ENCODE results near the gene CCT7.
"Not testable (repeated sequence)": the region's sequence is repeated elsewhere in the genome, so short reads cannot be mapped to it uniquely, and the experiment has no call there.

The CCT7 gene

DNA sequence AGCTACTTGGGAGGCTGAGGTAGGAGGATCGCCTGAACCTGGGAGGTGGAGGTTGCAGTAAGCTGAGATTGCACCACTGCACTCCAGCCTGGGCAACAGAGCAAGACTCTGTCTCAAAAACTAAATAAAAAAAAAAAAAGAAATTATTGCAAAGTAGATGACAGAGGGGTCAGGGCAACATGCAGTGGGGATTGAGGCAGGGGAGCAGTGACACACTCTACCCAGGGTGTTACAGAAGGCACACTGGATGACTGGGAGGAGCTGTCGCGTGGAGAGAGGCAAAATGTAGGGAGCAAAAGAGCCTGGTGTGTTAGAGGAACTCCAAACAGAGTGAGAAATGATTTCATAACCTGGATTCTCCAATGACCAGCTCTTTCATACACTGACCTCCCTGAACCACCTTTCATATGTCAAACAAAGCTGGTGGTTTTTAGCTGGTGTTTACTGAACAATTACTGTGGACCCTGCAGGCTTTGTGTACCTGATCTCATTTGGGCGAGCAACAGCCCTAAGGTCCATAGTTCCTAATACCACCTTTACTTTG is 28.1 kb downstream of the CCT7 start:
- no peaks in the 10 kb centered on the region for H3K4me1 ChIP-seq (ENCODE audit: low read length)
- H3K4me2 ChIP-seq (ENCODE audit: low read length): no peak overlapping the region
- no peak overlapping the region for H3K9ac ChIP-seq (ENCODE audit: low read length)
- no peaks in the 10 kb centered on the region for H3K27me3 ChIP-seq (ENCODE audit: low read depth, low read length)
- no peaks in the 10 kb centered on the region for H3K9me3 ChIP-seq (ENCODE audit: insufficient read depth, low read length)
- TF ChIP-seq, protein P1, sequence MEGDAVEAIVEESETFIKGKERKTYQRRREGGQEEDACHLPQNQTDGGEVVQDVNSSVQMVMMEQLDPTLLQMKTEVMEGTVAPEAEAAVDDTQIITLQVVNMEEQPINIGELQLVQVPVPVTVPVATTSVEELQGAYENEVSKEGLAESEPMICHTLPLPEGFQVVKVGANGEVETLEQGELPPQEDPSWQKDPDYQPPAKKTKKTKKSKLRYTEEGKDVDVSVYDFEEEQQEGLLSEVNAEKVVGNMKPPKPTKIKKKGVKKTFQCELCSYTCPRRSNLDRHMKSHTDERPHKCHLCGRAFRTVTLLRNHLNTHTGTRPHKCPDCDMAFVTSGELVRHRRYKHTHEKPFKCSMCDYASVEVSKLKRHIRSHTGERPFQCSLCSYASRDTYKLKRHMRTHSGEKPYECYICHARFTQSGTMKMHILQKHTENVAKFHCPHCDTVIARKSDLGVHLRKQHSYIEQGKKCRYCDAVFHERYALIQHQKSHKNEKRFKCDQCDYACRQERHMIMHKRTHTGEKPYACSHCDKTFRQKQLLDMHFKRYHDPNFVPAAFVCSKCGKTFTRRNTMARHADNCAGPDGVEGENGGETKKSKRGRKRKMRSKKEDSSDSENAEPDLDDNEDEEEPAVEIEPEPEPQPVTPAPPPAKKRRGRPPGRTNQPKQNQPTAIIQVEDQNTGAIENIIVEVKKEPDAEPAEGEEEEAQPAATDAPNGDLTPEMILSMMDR (IDR thresholded peaks at IDR 0.05; ENCODE audit: low read depth, low read length): no peak
- TF ChIP-seq EZH2phosphoT487 (IDR thresholded peaks at IDR 0.05; ENCODE audit: low read depth): no peak
- H3K27ac ChIP-seq (ENCODE audit: low read length): no peak overlapping the region
- peaks cover 13% of the 10 kb centered on the region for H3K79me2 ChIP-seq (ENCODE audit: low read length)
- H3K4me3 ChIP-seq (ENCODE audit: low read length): no peak overlapping the region
- H2AFZ ChIP-seq (ENCODE audit: low read depth, low read length): no peak overlapping the region
- peaks cover 8% of the 10 kb centered on the region for H4K20me1 ChIP-seq (ENCODE audit: insufficient read depth, low read length)
- peaks cover 43% of the 10 kb centered on the region for H3K36me3 ChIP-seq (replicated peaks; ENCODE audit: low read depth, low read length)

DNA sequence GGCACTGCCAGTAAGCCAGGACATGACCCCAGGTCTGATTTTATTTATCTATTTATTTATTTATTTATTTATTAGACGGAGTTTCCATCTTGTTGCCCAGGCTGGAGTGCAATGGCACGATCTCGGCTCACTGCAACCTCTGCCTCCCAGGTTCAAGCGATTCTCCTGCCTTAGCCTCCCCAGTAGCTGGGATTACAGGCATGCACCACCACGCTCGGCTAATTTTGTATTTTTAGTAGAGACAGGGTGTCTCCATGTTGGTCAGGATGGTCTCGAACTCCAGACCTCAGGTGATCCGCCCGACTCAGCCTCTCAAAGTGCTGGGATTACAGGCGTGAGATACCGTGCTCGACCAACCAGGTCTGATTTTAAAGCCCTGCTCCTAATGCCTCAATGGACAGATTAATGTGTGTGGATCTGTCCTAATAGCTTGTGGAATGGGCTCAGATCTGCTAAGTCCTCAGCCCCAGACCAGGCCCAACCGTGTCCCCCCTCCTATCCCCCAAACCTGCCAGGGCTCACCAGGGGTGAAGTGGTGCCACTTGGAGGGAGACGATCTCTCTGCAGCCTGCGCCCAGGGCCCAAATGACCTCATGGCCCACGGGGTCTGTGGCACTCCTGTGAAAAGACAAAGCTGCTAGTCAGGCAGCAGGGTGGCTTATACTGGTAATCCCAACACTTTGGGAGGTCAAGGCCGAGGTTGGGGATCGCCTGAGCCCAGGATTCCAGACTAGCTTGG is 28.8 kb downstream of the CCT7 start:
- H3K79me2 ChIP-seq (ENCODE audit: low read length): peaks cover 20% of the 10 kb centered on the region
- H3K36me3 ChIP-seq (replicated peaks; ENCODE audit: low read depth, low read length): peaks cover 40% of the 10 kb centered on the region
- not testable (repeated sequence) for H3K27me3 ChIP-seq (ENCODE audit: low read depth, low read length); H3K9ac ChIP-seq (ENCODE audit: low read length); H3K4me2 ChIP-seq (ENCODE audit: low read length); H3K9me3 ChIP-seq (ENCODE audit: insufficient read depth, low read length); H3K4me1 ChIP-seq (ENCODE audit: low read length); H3K4me3 ChIP-seq (ENCODE audit: low read length); H3K27ac ChIP-seq (ENCODE audit: low read length); H2AFZ ChIP-seq (ENCODE audit: low read depth, low read length)
- H4K20me1 ChIP-seq (ENCODE audit: insufficient read depth, low read length): peaks cover 13% of the 10 kb centered on the region

DNA sequence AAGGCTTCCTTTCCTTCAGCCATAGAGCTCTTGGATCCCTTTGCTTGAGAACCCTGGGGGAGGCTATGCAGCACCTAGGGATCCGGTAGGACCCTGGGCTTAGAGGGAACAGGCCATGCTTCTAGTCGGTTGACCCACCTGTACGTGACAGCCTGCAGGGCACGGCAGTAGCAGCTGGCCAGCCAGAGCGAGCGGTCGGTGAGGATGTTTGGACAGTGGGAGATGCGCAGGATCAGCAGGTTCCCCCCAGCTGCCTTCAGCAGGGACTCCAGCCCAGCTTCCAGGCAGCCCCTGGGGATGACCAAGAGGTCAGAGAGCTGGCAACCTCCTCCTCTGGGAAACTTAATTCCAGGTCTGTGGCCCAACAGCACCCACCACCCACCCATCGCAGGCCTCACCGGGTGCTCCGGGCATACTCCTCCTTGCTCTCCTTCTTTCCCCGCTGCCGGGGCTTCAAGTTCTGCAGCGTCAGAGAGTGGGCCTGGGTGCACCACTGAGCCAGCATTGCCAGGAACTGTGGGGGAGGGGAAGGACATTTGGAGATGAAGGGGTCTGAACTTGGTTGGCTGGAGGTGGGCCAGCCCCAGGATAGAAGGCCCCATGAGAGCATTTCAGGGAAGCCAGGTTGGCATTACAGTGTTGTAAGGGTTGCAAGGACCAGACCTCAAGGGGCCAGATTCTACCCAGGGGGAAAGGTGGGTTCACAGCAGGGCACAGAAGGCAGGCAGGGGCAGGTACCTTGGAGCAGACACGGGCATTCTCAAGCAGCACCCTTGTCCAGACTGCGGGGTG is 29.6 kb downstream of the CCT7 start:
- H3K9me3 ChIP-seq (ENCODE audit: insufficient read depth, low read length): no peaks in the 10 kb centered on the region
- H3K27me3 ChIP-seq (ENCODE audit: low read depth, low read length): no peaks in the 10 kb centered on the region
- peaks cover 40% of the 10 kb centered on the region for H3K36me3 ChIP-seq (replicated peaks; ENCODE audit: low read depth, low read length)
- H3K4me2 ChIP-seq (ENCODE audit: low read length): no peak overlapping the region
- peaks cover 20% of the 10 kb centered on the region for H4K20me1 ChIP-seq (ENCODE audit: insufficient read depth, low read length)
- H3K27ac ChIP-seq (ENCODE audit: low read length): no peak overlapping the region
- peaks cover 28% of the 10 kb centered on the region for H3K79me2 ChIP-seq (ENCODE audit: low read length)
- H3K4me3 ChIP-seq (ENCODE audit: low read length): no peak overlapping the region
- no peak overlapping the region for H2AFZ ChIP-seq (ENCODE audit: low read depth, low read length)
- H3K9ac ChIP-seq (ENCODE audit: low read length): no peak overlapping the region
- H3K4me1 ChIP-seq (ENCODE audit: low read length): no peaks in the 10 kb centered on the region
- TF ChIP-seq, protein P1 (IDR thresholded peaks at IDR 0.05; ENCODE audit: low read depth, low read length): no peak
- no peak for TF ChIP-seq EZH2phosphoT487 (IDR thresholded peaks at IDR 0.05; ENCODE audit: low read depth)

DNA sequence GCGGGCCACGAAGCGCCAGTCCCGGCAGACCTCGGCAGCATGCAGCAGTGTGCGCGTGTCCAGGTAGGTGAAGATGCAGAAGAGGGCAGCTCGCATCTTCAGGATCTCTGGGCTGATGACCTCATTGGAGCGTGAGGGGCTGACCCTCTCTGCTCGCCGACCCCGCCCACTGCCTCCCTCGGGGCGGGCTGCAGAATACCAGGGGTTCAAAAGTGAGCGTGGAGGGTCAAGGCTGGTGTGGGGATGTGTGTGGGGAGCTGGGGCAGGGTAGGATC is 30.2 kb downstream of the CCT7 start:
- Histone ChIP-seq H4K20me1 (ENCODE audit: insufficient read depth, low read length) (peaks cover 20% of the 10 kb centered on the region), H3K4me1 (ENCODE audit: low read length) (no peaks in the 10 kb centered on the region), H3K27me3 (ENCODE audit: low read depth, low read length) (no peaks in the 10 kb centered on the region), H3K79me2 (ENCODE audit: low read length) (peaks cover 34% of the 10 kb centered on the region), H3K27ac (ENCODE audit: low read length) (no peak overlapping the region), H3K4me2 (ENCODE audit: low read length) (no peak overlapping the region), H3K9ac (ENCODE audit: low read length) (no peak overlapping the region), H3K9me3 (ENCODE audit: insufficient read depth, low read length) (no peaks in the 10 kb centered on the region), H3K36me3 (replicated peaks; ENCODE audit: low read depth, low read length) (peaks cover 36% of the 10 kb centered on the region), H3K4me3 (ENCODE audit: low read length) (no peak overlapping the region), H2AFZ (ENCODE audit: low read depth, low read length) (no peak overlapping the region)
- TF ChIP-seq EZH2phosphoT487 (IDR thresholded peaks at IDR 0.05; ENCODE audit: low read depth): no peak
- TF ChIP-seq, protein P1 (IDR thresholded peaks at IDR 0.05; ENCODE audit: low read depth, low read length): no peak
